MM.1S (cell line): ENCODE measurements around the gene GRIK1.

Source experiments
- DNase-seq: peaks from one replicate; pipeline ENCODE4 v3.0.0-alpha.2; 2015
- H2AFZ ChIP-seq: fragments of 300-600 bp; sonication (generic); 2 replicates; pipeline ENCODE4 v1.6.0; 2016; ENCODE audit warnings: antibody characterized with exemption, low read length
- H3F3A ChIP-seq: fragments of 300-600 bp; sonication (generic); 2 replicates; pipeline ENCODE4 v1.6.1; 2016; ENCODE audit warnings: mild to moderate bottlenecking, antibody characterized with exemption, low read length, moderate library complexity, mixed read lengths; ENCODE audit not compliant: insufficient read depth
- H3K27ac ChIP-seq: fragments of 300-600 bp; sonication (generic); 2 replicates; pipeline ENCODE4 v1.5.1; 2016; ENCODE audit warnings: mild to moderate bottlenecking, low read length
- H3K27me3 ChIP-seq: fragments of 300-600 bp; sonication (generic); replicated peaks from 2 replicates; pipeline ENCODE4 v1.6.0; 2016; ENCODE audit warnings: low read length; ENCODE audit not compliant: insufficient read depth
- H3K36me3 ChIP-seq: fragments of 300-600 bp; sonication (generic); replicated peaks from 2 replicates; pipeline ENCODE4 v1.6.1; 2016; ENCODE audit warnings: mild to moderate bottlenecking, low read length, mixed read lengths; ENCODE audit not compliant: insufficient read depth
- H3K4me1 ChIP-seq: fragments of 300-600 bp; sonication (generic); 2 replicates; pipeline ENCODE4 v1.6.1; 2016; ENCODE audit warnings: low read length, mixed read lengths
- H3K4me2 ChIP-seq: fragments of 300-600 bp; sonication (generic); 2 replicates; pipeline ENCODE4 v1.6.0; 2016; ENCODE audit warnings: low read depth, low read length
- H3K4me3 ChIP-seq: fragments of 300-600 bp; sonication (generic); 2 replicates; pipeline ENCODE4 v1.5.1; 2016; ENCODE audit warnings: low read length, mixed read lengths
- H3K79me2 ChIP-seq: fragments of 300-600 bp; sonication (generic); 2 replicates; pipeline ENCODE4 v1.6.1; 2016; ENCODE audit warnings: mixed run types, low read length, mixed read lengths
- H3K9ac ChIP-seq: fragments of 300-600 bp; sonication (generic); 2 replicates; pipeline ENCODE4 v1.6.1; 2016; ENCODE audit warnings: low read length, mixed read lengths
- H3K9me2 ChIP-seq: fragments of 300-600 bp; sonication (generic); replicated peaks from 2 replicates; pipeline ENCODE4 v1.6.1; 2016; ENCODE audit warnings: mild to moderate bottlenecking, low read length, mixed read lengths; ENCODE audit not compliant: insufficient read depth
- H3K9me3 ChIP-seq: fragments of 300-600 bp; sonication (generic); replicated peaks from 2 replicates; pipeline ENCODE4 v1.6.1; 2016; ENCODE audit warnings: mild to moderate bottlenecking, low read length, mixed read lengths; ENCODE audit not compliant: insufficient read depth
- H4K20me1 ChIP-seq: fragments of 300-600 bp; sonication (generic); 2 replicates; pipeline ENCODE4 v1.6.1; 2016; ENCODE audit warnings: mild to moderate bottlenecking, low read length, moderate library complexity, mixed read lengths; ENCODE audit not compliant: insufficient read depth
- EZH2 ChIP-seq: fragments of 300-600 bp; sonication (generic); optimal IDR thresholded peaks from 2 replicates; pipeline ENCODE3; 2017; ENCODE audit warnings: low read depth, mild to moderate bottlenecking, antibody characterized with exemption, low read length, mixed read lengths
- EZH2phosphoT487 ChIP-seq: fragments of 300-600 bp; sonication (generic); IDR thresholded peaks from 2 replicates; pipeline ENCODE4 v1.6.1; 2018; ENCODE audit warnings: antibody characterized with exemption, low read length
- TF ChIP-seq, protein P1 (sequence below): fragments of 300-600 bp; sonication (generic); IDR thresholded peaks from 2 replicates; pipeline ENCODE4 v1.5.1; 2016; ENCODE audit warnings: antibody characterized with exemption, low read length, mixed read lengths

The GRIK1 gene

DNA sequence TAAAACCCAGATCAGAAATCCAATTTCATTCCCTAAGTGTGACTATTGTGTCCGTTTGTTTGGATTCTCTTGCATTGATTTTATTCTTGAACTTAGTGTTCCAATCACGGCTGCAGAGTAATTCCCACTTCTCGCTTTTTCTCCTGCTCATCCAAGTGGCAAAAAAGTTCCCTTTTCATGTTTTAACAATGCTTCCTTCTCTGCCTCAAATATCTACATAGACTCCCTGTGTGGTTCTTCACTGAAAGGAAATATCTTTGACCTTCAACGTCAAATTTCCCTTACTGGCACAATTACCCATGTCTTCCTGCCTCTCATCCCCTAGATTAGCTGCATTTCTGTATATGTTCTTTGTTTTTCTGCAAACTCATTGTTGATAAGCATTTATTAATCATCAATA is 335.7 kb downstream of the GRIK1 start:
- Histone ChIP-seq H3K27ac (no peak overlapping the region), H3K4me1 (no peaks in the 10 kb centered on the region), H3K4me3 (no peak overlapping the region), H3K4me2 (no peak overlapping the region), H2AFZ (no peak overlapping the region), H3F3A (no peaks in the 10 kb centered on the region), H4K20me1 (no peaks in the 10 kb centered on the region), H3K9ac (no peak overlapping the region), H3K27me3 (no peaks in the 10 kb centered on the region), H3K79me2 (no peaks in the 10 kb centered on the region), H3K9me2 (no peaks in the 10 kb centered on the region), H3K36me3 (no peaks in the 10 kb centered on the region), H3K9me3 (no peaks in the 10 kb centered on the region)
- no peak for DNase-seq
- no peak for TF ChIP-seq EZH2
- no peak for TF ChIP-seq EZH2phosphoT487
- TF ChIP-seq, protein P1, sequence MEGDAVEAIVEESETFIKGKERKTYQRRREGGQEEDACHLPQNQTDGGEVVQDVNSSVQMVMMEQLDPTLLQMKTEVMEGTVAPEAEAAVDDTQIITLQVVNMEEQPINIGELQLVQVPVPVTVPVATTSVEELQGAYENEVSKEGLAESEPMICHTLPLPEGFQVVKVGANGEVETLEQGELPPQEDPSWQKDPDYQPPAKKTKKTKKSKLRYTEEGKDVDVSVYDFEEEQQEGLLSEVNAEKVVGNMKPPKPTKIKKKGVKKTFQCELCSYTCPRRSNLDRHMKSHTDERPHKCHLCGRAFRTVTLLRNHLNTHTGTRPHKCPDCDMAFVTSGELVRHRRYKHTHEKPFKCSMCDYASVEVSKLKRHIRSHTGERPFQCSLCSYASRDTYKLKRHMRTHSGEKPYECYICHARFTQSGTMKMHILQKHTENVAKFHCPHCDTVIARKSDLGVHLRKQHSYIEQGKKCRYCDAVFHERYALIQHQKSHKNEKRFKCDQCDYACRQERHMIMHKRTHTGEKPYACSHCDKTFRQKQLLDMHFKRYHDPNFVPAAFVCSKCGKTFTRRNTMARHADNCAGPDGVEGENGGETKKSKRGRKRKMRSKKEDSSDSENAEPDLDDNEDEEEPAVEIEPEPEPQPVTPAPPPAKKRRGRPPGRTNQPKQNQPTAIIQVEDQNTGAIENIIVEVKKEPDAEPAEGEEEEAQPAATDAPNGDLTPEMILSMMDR: no peak

DNA sequence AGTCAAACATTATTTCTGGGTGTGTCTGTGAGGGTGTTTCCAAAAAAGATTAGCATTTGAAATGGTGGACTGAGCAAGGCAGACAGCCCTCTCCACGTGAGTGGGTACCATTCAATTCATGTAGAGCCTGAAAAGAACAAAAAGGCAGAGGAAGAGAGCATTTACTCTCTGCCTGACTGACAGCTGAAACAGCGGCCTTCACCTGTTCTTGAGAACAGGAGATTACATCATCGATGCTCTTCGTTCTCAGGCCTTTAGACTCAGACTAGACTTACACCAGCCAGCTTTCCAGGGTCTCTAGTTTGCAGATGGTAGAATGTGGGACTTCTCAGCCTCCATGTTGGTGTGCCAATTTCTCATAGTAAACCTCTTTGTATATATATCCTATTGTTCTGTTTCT is 338.7 kb downstream of the GRIK1 start:
- Histone ChIP-seq H3K27ac (no peak overlapping the region), H3K9me2 (no peaks in the 10 kb centered on the region), H3F3A (no peaks in the 10 kb centered on the region), H3K4me1 (no peaks in the 10 kb centered on the region), H4K20me1 (no peaks in the 10 kb centered on the region), H3K36me3 (no peaks in the 10 kb centered on the region), H3K4me2 (no peak overlapping the region), H3K9ac (no peak overlapping the region), H3K27me3 (no peaks in the 10 kb centered on the region), H2AFZ (no peak overlapping the region), H3K79me2 (no peaks in the 10 kb centered on the region), H3K9me3 (no peaks in the 10 kb centered on the region), H3K4me3 (no peak overlapping the region)
- DNase-seq: no peak
- TF ChIP-seq, protein P1: no peak

DNA sequence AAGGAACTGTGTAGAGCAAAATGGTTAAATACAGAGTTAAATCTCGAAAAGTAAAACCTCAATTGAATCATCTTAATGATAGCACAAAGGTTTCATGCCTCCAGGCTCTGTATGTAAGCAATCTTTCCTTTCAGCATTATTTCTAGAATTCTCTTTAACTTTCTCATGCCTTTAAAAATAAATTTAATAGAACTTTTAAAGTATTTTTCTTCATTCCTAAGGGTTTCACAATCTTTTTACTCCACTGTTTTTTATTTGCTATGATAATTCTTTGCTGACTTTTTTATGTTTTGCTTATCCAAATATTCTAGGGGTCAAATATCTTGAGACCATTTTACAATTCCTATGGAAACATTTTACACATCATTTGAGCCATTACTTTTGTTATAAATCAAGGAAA is 353.1 kb downstream of the GRIK1 start:
- Histone ChIP-seq H3K4me2 (no peak overlapping the region), H3K9me3 (no peaks in the 10 kb centered on the region), H3K27me3 (no peaks in the 10 kb centered on the region), H3F3A (no peaks in the 10 kb centered on the region), H3K4me3 (no peak overlapping the region), H3K9me2 (no peaks in the 10 kb centered on the region), H3K27ac (no peak overlapping the region), H3K36me3 (no peaks in the 10 kb centered on the region), H2AFZ (no peak overlapping the region), H3K4me1 (no peaks in the 10 kb centered on the region), H3K9ac (no peak overlapping the region), H4K20me1 (no peaks in the 10 kb centered on the region), H3K79me2 (no peaks in the 10 kb centered on the region)
- DNase-seq: no peak
- TF ChIP-seq, protein P1: no peak
- no peak for TF ChIP-seq EZH2phosphoT487
- no peak for TF ChIP-seq EZH2

DNA sequence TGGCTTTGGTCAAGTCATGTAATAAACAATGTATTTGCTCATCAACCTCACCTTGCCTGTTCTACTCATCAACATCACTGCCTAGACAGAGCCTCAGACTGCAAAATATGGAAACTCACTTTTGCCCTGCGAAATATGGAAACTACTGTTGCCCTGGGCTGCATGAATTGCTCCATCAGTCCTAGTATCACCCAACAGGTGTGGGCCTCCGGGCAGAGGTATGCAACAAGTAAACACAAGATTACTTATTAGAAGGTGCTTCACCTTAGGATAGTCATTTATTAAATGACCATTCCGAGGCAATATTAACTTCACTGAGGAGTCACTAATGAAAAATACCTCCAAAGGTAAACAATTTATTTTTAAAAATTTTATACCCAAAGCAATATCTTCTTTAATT is 354.3 kb downstream of the GRIK1 start:
- no peak overlapping the region for H3K4me2 ChIP-seq
- no peak overlapping the region for H2AFZ ChIP-seq
- no peaks in the 10 kb centered on the region for H3F3A ChIP-seq
- no peak overlapping the region for H3K27ac ChIP-seq
- no peaks in the 10 kb centered on the region for H4K20me1 ChIP-seq
- no peaks in the 10 kb centered on the region for H3K4me1 ChIP-seq
- no peak for DNase-seq
- TF ChIP-seq EZH2phosphoT487 (no peak), EZH2 (no peak)
- TF ChIP-seq, protein P1: no peak
- H3K9ac ChIP-seq: no peak overlapping the region
- no peaks in the 10 kb centered on the region for H3K79me2 ChIP-seq
- H3K9me3 ChIP-seq: no peaks in the 10 kb centered on the region
- no peaks in the 10 kb centered on the region for H3K9me2 ChIP-seq
- no peaks in the 10 kb centered on the region for H3K36me3 ChIP-seq
- H3K27me3 ChIP-seq: no peaks in the 10 kb centered on the region
- no peak overlapping the region for H3K4me3 ChIP-seq
